Measurements from ENCODE around the gene SCNM1. TPM values are rescaled to one million over a fixed set of nuclear protein-coding genes. Genes with fewer than 3 reads are reported as not detected.

Gene SCNM1
- polyA plus RNA-seq, 1 donor (not counting 4 experiments of a cell fraction or from before 2014, with no cell fraction given) = 26.2 TPM

- Histone ChIP-seq H3K4me3 (ENCODE audit: control insufficient read depth in 2 of 3, extremely low read depth in 1 of 3, insufficient read depth in 2 of 3, low read depth in 1 of 3, low read length in 3 of 3) (peak overlapping the region; percentile 13 to 66 (median 40)), H3K4me1 (ENCODE audit: control insufficient read depth, extremely low read depth, insufficient read depth, low read length) (peaks cover 10% of the 10 kb centered on the region), H3K27ac (ENCODE audit: control insufficient read depth, insufficient read depth, low read length) (no peak overlapping the region), H3K27me3 (ENCODE audit: control insufficient read depth, extremely low read depth, insufficient read depth, low read length) (peaks cover 23% of the 10 kb centered on the region), H3K9me1 (ENCODE audit: control insufficient read depth, extremely low read depth, insufficient read depth, low read length) (no peaks in the 10 kb centered on the region), H3K36me3 (ENCODE audit: control insufficient read depth in 2 of 2, extremely low read depth in 1 of 2, insufficient read depth in 2 of 2, low read length in 2 of 2) (no peaks in the 10 kb centered on the region), H3K9ac (ENCODE audit: control insufficient read depth, extremely low read depth, insufficient read depth, low read length) (peak overlapping the region; percentile 59), H4K20me1 (ENCODE audit: control insufficient read depth, extremely low read depth, insufficient read depth, low read length) (no peaks in the 10 kb centered on the region), H2AFZ (ENCODE audit: control insufficient read depth, low read length) (peak overlapping the region; percentile 78), H3K9me3 (ENCODE audit: control insufficient read depth, low read depth, low read length) (no peaks in the 10 kb centered on the region), H3K79me2 (ENCODE audit: control insufficient read depth, insufficient read depth, low read length) (no peaks in the 10 kb centered on the region), H3K4me2 (ENCODE audit: control insufficient read depth, extremely low read depth, insufficient read depth, low read depth, low read length) (peak overlapping the region; percentile 88)
- FAIRE-seq = no peak
- DNase-seq (ENCODE audit: low read depth, low spot score) = no peak
- TF ChIP-seq CTCF (optimal IDR thresholded peaks at IDR 0.05 in 1 of 3, IDR thresholded peaks at IDR 0.05 in 1 of 3, conservative IDR thresholded peaks at IDR 0.05 in 1 of 3; ENCODE audit: extremely low read depth in 1 of 3, insufficient read depth in 2 of 3, low read length in 3 of 3) = no peak
- peak; percentile 77 for TF ChIP-seq EZH2 (IDR thresholded peaks at IDR 0.05; ENCODE audit: low read length)
- dilution Hi-C loops (cut with MboI; ENCODE audit: extremely low pct_ligation_motif_present, low sequenced_read_pairs) = no loop called here
These were observed 34.1 kb upstream of the SCNM1 start for GRCh38 chr1:151131701-151132334.

GRCh38 chr1:151132335-151133017 is 33.5 kb upstream of the SCNM1 start:
- H3K9me3 ChIP-seq (ENCODE audit: control insufficient read depth, low read depth, low read length) = no peaks in the 10 kb centered on the region
- H2AFZ ChIP-seq (ENCODE audit: control insufficient read depth, low read length) = peak overlapping the region; percentile 78
- H3K36me3 ChIP-seq (ENCODE audit: control insufficient read depth in 2 of 2, extremely low read depth in 1 of 2, insufficient read depth in 2 of 2, low read length in 2 of 2) = no peaks in the 10 kb centered on the region
- peaks cover 10% of the 10 kb centered on the region for H3K4me1 ChIP-seq (ENCODE audit: control insufficient read depth, extremely low read depth, insufficient read depth, low read length)
- peak overlapping the region; percentile 88 for H3K4me2 ChIP-seq (ENCODE audit: control insufficient read depth, extremely low read depth, insufficient read depth, low read depth, low read length)
- no peaks in the 10 kb centered on the region for H3K79me2 ChIP-seq (ENCODE audit: control insufficient read depth, insufficient read depth, low read length)
- TF ChIP-seq EZH2 (IDR thresholded peaks at IDR 0.05; ENCODE audit: low read length) (peak; percentile 39), CTCF (optimal IDR thresholded peaks at IDR 0.05 in 1 of 3, IDR thresholded peaks at IDR 0.05 in 1 of 3, conservative IDR thresholded peaks at IDR 0.05 in 1 of 3; ENCODE audit: extremely low read depth in 1 of 3, insufficient read depth in 2 of 3, low read length in 3 of 3) (no peak)
- no peak overlapping the region for H3K27ac ChIP-seq (ENCODE audit: control insufficient read depth, insufficient read depth, low read length)
- H3K4me3 ChIP-seq (ENCODE audit: control insufficient read depth in 2 of 3, extremely low read depth in 1 of 3, insufficient read depth in 2 of 3, low read depth in 1 of 3, low read length in 3 of 3) = peak overlapping the region in 1 of 3 experiments; percentile 66
- peaks cover 23% of the 10 kb centered on the region for H3K27me3 ChIP-seq (ENCODE audit: control insufficient read depth, extremely low read depth, insufficient read depth, low read length)
- no peaks in the 10 kb centered on the region for H4K20me1 ChIP-seq (ENCODE audit: control insufficient read depth, extremely low read depth, insufficient read depth, low read length)
- no peak for FAIRE-seq
- dilution Hi-C loops (cut with MboI; ENCODE audit: extremely low pct_ligation_motif_present, low sequenced_read_pairs) = no loop called here
- DNase-seq (ENCODE audit: low read depth, low spot score) = no peak
- no peaks in the 10 kb centered on the region for H3K9me1 ChIP-seq (ENCODE audit: control insufficient read depth, extremely low read depth, insufficient read depth, low read length)
- H3K9ac ChIP-seq (ENCODE audit: control insufficient read depth, extremely low read depth, insufficient read depth, low read length) = no peak overlapping the region
